ENCODE measurements around the gene WDR64.

- TF ChIP-seq, protein P1, sequence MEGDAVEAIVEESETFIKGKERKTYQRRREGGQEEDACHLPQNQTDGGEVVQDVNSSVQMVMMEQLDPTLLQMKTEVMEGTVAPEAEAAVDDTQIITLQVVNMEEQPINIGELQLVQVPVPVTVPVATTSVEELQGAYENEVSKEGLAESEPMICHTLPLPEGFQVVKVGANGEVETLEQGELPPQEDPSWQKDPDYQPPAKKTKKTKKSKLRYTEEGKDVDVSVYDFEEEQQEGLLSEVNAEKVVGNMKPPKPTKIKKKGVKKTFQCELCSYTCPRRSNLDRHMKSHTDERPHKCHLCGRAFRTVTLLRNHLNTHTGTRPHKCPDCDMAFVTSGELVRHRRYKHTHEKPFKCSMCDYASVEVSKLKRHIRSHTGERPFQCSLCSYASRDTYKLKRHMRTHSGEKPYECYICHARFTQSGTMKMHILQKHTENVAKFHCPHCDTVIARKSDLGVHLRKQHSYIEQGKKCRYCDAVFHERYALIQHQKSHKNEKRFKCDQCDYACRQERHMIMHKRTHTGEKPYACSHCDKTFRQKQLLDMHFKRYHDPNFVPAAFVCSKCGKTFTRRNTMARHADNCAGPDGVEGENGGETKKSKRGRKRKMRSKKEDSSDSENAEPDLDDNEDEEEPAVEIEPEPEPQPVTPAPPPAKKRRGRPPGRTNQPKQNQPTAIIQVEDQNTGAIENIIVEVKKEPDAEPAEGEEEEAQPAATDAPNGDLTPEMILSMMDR (IDR thresholded peaks at IDR 0.05) = no peak
- no peak for TF ChIP-seq POLR2AphosphoS5 (IDR thresholded peaks at IDR 0.05)
- TF ChIP-seq EP300 (IDR thresholded peaks at IDR 0.05) = no peak
- no peak for TF ChIP-seq POLR2A (IDR thresholded peaks at IDR 0.05)
Observed at GRCh38 chr1:241607497-241607896, 44.6 kb upstream of the WDR64 start.
